Limb (tissue), 2 donors: ENCODE data around the gene GPBP1L1.
A peak's percentile ranks its signal among the peaks of the same experiment; 100 is the strongest.
"Not testable (repeated sequence)": the region's sequence is repeated elsewhere in the genome, so short reads cannot be mapped to it uniquely, and the experiment has no call there.

Experiments used
- DNase-seq, 2 donors: peaks; one replicate each; pipeline ENCODE4 v3.0.0-alpha.2; 2016; ENCODE audit errors: extremely low spot score in 2 of 2

The GPBP1L1 gene

GRCh38 chr1:45635211-45635610 is 51.1 kb downstream of the GPBP1L1 start:
- DNase-seq, result no peak

GRCh38 chr1:45630429-45630828 is 55.9 kb downstream of the GPBP1L1 start:
- DNase-seq, result no peak

- no peak for DNase-seq
These were observed 57.3 kb downstream of the GPBP1L1 start for GRCh38 chr1:45629035-45629434.

- no peak for DNase-seq
These were observed 62.4 kb downstream of the GPBP1L1 start, which contains the start of gene CCDC17 for GRCh38 chr1:45623972-45624371. CCDC17 (minus strand) TSS chr1:45624054; CDS start chr1:45623909, 145 bp downstream.

- peak in 1 of 2 donors; percentile 50 for DNase-seq
These were observed 63.6 kb downstream of the GPBP1L1 start for GRCh38 chr1:45622524-45623394.

- DNase-seq, result no peak
These were observed 64.3 kb downstream of the GPBP1L1 start for GRCh38 chr1:45621895-45622523.

- DNase-seq, result no peak
These were observed 64.9 kb downstream of the GPBP1L1 start for GRCh38 chr1:45621501-45621836.

- no peak for DNase-seq
These were observed 65.5 kb downstream of the GPBP1L1 start for GRCh38 chr1:45620588-45621500.

- DNase-seq, result no peak
These were observed 67.0 kb downstream of the GPBP1L1 start for GRCh38 chr1:45619149-45619921.

GRCh38 chr1:45617618-45618017 is 68.7 kb downstream of the GPBP1L1 start:
- no peak for DNase-seq

- no peak for DNase-seq
These were observed 70.4 kb downstream of the GPBP1L1 start for GRCh38 chr1:45615885-45616284.

- no peak for DNase-seq
These were observed 73.3 kb downstream of the GPBP1L1 start for GRCh38 chr1:45612941-45613579.

GRCh38 chr1:45610589-45611226 is 75.6 kb downstream of the GPBP1L1 start:
- no peak for DNase-seq

- no peak for DNase-seq
These were observed 77.9 kb downstream of the GPBP1L1 start for GRCh38 chr1:45608175-45609156.

GRCh38 chr1:45607404-45608074 is 78.8 kb downstream of the GPBP1L1 start:
- DNase-seq, result no peak

- no peak for DNase-seq
These were observed 82.1 kb downstream of the GPBP1L1 start for GRCh38 chr1:45604239-45604638.

- DNase-seq, result not testable (repeated sequence)
These were observed 89.6 kb downstream of the GPBP1L1 start for GRCh38 chr1:45596765-45597164.

GRCh38 chr1:45594412-45594811 is 91.9 kb downstream of the GPBP1L1 start:
- no peak for DNase-seq
